Mammary epithelial cell (primary cell): ENCODE data around the gene CUX1.

Experiments
- CTCF ChIP-seq, 2 donors: IDR thresholded peaks in 1 of 2; conservative IDR thresholded peaks in 1 of 2; 2 replicates each; pipeline ENCODE4 v1.5.1; 2011 to 2012; ENCODE audit warnings: inconsistent platforms in 2 of 2, low read length in 2 of 2, mild to moderate bottlenecking in 2 of 2, control low read depth in 1 of 2, low read depth in 1 of 2; ENCODE audit not compliant: insufficient read depth in 1 of 2; ENCODE audit errors: extremely low read depth in 1 of 2
- EZH2 ChIP-seq: IDR thresholded peaks from 2 replicates; pipeline ENCODE4 v1.6.1; 2012; ENCODE audit warnings: low read length, inconsistent platforms, borderline replicate concordance

DNA sequence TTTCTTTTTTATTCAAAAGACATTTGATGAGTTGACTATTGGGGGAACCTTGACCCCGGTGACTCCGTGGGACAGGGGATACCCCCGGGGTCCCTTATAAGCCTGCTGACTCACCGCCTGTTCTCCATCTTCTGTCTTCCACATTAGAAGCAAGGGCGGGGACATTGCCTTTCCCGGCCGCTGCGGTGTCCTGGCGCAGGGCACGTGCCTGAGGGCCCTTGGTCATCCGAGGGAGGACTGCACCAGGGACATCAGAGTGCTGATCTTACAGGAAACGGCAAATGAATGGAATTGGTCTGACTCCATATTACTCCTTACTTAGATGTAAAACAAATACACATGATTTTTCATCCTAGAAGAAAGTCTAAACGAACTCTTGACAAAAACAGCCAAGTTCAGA, 170.1 kb downstream of the CUX1 start:
- TF ChIP-seq CTCF (conservative IDR thresholded peaks at IDR 0.05 in 1 of 2, IDR thresholded peaks at IDR 0.05 in 1 of 2; ENCODE audit: extremely low read depth in 1 of 2, insufficient read depth in 1 of 2, low read depth in 1 of 2, low read length in 2 of 2) (no peak), EZH2 (no peak)
